ES-I3 (cell line): Measurements from ENCODE around the gene TUNAR.
A peak's percentile ranks its signal among the peaks of the same experiment; 100 is the strongest.

Experiments used
- H3K36me3 ChIP-seq: 2 replicates; pipeline ENCODE4 v1.6.1; 2013; ENCODE audit warnings: mild to moderate bottlenecking, low read length, control low read depth, moderate library complexity; ENCODE audit not compliant: insufficient read depth
- H3K4me1 ChIP-seq: 2 replicates; pipeline ENCODE4 v1.6.1; 2013; ENCODE audit warnings: mild to moderate bottlenecking, control low read depth, low read length; ENCODE audit not compliant: insufficient read depth
- H3K9ac ChIP-seq: 2 replicates; pipeline ENCODE4 v1.6.1; 2013; ENCODE audit warnings: low read depth, mild to moderate bottlenecking, low read length, moderate library complexity
- H3K9me3 ChIP-seq: 2 replicates; pipeline ENCODE4 v1.6.1; 2013; ENCODE audit warnings: mild to moderate bottlenecking, low read length, moderate library complexity; ENCODE audit not compliant: control insufficient read depth, insufficient read depth

TUNAR gene

DNA sequence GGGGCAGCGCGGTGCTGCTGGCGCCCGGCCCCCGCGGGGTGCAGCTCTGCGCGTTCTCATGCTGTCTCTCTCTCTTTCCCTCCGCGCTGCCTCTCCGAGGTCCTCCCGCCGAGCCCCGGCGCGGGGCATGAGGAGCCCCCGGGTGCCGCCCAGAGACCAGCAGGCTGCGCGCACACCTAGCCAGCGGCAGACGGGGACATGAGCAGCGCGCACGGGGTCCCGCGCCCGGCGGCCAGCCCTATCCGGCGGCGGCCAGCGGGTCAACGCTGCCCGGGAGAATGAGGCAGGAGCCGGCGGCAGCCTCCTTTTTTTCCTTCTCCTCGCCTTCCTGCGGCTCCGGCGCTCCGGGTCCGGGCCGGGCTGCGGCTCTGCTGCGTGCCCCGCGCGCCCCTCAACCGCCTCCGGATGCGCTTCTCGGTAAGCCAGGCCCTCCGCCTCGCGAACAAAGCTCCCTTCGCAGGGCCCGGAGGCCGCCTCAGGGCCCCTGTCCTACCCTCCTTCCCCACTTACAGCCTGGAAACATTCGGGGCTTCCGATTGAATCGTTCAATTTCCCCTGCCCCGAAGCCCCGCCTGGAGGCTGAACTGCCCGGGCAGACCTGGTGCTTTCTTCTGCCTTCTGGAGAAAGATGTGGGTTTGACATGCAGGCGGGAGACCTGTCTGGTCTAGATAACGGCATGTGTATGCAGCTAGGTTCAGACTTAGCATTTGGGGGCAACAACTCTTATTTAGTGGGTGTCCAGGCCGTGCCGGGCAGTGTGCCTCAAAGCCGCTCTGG is at the start of gene TUNAR:
TSS of gene TUNAR (plus strand) at position 72 of the 778 bp plus-strand sequence.
- Histone ChIP-seq H3K9ac (peak within 1 kb of the TSS; percentile 77), H3K9me3 (no peaks in the 10 kb centered on the region), H3K36me3 (0 out of 2 replicates have a peak, but pooled peaks cover 7% of the 10 kb centered on the region), H3K4me1 (peaks cover 18% of the 10 kb centered on the region)

DNA sequence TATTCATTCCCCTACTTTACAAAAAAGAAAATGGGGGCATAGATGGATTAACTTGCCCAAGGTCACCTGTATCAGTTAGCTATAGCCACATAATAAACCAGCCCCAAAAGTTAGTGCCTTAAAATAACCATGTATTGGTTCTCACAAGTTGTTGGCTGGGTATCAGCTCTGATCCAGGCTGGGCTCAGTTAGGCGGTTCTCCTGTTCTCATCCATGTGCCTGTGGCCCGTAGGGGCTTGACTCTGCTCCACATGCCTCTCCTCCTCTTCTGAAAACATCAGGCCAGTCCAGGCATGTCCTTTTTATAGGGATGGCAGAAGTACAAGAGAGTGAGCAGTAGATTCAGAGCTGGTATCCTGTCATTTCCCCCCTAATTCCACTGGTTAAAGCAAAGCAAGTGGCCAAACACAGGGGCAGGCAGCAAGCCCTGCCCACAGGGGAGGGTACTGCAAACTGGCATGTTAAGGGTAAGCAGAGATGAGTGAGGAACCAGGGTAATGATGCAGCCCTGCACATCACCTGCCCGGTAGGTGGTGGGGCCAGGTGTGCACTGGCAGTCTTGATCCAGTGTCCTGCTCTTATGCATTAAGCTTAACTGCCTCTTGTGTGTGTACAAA is 47.9 kb upstream of the TUNAR start:
- peaks cover 10% of the 10 kb centered on the region for H3K4me1 ChIP-seq

DNA sequence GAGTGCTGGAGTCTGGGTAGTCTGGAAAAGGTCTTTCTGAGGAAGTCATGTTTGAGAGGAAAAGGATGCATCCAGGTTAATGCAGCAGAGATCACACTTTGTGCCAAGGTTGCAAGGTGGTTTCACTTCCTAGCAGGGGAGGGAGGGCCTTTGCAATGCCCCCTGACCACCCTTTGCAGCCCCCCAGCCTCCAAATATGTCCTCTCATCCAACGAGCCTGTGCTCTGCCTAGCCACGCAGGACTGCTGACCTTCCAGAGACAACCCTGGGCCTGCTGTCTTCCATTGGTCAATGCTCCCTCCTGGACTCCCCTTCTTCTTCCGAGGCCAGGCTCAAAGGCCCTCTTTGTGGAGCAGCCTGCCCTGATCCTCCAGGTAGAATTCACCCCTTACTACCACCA is 47.3 kb upstream of the TUNAR start:
- Histone ChIP-seq H3K36me3 (no peaks in the 10 kb centered on the region), H3K4me1 (peaks cover 14% of the 10 kb centered on the region), H3K9me3 (no peaks in the 10 kb centered on the region), H3K9ac (no peak overlapping the region)

More for the DNA sequence above, 47.9 kb upstream of the TUNAR start:
- Histone ChIP-seq H3K36me3 (no peaks in the 10 kb centered on the region), H3K9ac (no peak overlapping the region), H3K9me3 (no peaks in the 10 kb centered on the region)

DNA sequence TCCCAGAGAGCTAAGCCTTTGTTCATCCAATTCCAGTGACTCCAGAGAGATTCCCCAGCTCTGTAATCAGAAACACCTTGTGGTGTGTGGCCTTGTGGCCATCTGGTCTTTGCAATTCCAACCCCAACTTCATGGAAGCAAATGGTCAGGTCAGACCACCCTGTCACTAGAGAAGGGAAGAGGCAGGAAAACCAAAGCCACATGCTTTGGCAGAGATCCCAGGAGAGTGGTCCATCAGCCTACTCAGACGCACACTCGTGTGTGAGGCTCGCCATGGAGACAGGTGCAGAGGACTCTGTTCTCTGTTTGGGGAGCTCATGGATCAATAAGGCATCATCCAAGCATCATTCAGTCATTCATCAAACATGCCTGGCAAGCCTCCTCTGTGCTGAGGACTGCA is 46.2 kb upstream of the TUNAR start:
- peaks cover 25% of the 10 kb centered on the region for H3K4me1 ChIP-seq
- H3K9me3 ChIP-seq, result no peaks in the 10 kb centered on the region
- no peaks in the 10 kb centered on the region for H3K36me3 ChIP-seq
- no peak overlapping the region for H3K9ac ChIP-seq

DNA sequence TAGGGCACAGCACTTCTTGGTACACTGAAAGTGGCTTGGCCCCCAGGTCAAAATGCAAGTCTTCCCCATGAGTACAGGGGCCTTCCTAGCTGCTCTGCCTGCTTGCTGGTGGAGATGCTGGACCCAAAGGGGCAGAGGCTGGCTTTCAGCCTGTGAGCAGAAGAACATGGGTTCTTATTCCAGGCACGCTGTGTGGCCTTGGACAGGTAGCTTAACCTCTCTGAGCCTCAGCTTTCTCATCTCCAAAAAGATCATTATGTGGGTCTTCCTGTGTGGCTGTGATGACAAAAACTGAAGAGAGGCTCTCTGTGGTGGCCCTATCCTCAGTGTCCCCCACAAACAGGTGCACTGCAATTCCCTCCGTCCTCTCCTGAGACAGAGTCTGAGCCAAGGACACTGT is 45.6 kb upstream of the TUNAR start:
- H3K4me1 ChIP-seq, result peaks cover 27% of the 10 kb centered on the region
- no peaks in the 10 kb centered on the region for H3K36me3 ChIP-seq
- H3K9me3 ChIP-seq, result no peaks in the 10 kb centered on the region; the same call in 1 of the 2 replicates
- no peak overlapping the region for H3K9ac ChIP-seq

DNA sequence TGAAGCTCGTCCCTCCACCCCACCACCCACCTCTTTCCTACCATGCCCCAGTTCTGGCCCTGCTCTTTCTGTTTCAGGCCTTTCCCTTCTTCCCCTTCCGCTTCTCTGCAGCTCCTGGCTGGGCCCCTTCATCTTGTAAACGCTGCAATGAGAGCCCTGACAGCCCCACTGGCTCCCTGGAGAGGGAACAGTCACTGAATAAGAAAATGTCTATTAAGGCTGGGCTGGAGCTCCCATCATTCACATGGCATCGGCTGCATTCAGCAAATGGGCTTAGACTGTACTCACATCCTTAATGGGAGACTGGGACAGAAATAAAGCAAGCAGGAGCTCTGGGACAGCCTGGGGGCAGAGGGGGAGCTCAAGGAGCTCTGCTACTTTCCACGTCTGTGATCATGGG is 45.2 kb upstream of the TUNAR start:
- peaks cover 27% of the 10 kb centered on the region for H3K4me1 ChIP-seq
- H3K9me3 ChIP-seq, result no peaks in the 10 kb centered on the region; the same call in 1 of the 2 replicates
- no peak overlapping the region for H3K9ac ChIP-seq
- H3K36me3 ChIP-seq, result no peaks in the 10 kb centered on the region

DNA sequence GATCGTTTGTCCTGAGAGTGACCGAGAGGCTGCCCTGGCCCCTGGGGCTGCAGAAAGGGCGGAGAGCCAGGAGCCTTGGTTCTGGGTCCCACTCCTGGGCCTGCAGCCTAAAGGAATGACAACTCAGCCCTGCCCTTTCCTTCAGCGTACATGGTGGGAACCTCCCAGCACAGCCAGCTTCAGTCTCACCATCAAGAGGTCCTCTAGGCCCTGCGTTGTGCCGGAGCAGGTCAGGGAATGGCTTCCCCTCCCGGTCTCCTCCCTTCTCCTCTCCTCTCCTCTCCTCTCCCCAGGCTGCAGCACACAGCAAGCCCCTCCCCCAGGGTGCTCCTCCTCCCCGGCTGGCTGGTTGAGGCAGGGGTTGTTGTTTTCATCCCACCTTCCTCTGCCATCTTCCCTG is 44.6 kb upstream of the TUNAR start:
- Histone ChIP-seq H3K9ac (no peak overlapping the region), H3K4me1 (peaks cover 27% of the 10 kb centered on the region), H3K36me3 (no peaks in the 10 kb centered on the region), H3K9me3 (no peaks in the 10 kb centered on the region; the same call in 1 of the 2 replicates)

DNA sequence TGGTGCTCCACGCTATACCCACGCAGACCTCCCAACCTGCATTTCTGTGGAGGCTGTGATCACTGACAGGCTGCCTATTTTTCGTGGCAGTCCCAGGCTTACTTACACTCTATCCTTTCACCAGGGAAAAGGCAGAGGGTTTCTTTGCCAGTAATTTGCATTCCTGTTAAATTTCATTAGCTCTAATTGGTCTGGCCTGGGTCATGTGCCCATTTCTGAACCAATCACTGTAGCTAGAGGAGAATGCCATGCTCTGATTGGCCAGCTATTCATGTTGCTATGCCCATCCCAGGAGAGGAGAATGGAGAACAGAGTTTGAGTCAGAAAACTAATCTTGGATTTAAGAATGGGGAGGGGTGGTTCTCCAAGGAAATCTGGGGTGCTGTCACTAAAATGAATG is 43.2 kb upstream of the TUNAR start:
- Histone ChIP-seq H3K4me1 (peaks cover 27% of the 10 kb centered on the region), H3K9ac (no peak overlapping the region), H3K9me3 (no peaks in the 10 kb centered on the region; the same call in 1 of the 2 replicates), H3K36me3 (no peaks in the 10 kb centered on the region)

DNA sequence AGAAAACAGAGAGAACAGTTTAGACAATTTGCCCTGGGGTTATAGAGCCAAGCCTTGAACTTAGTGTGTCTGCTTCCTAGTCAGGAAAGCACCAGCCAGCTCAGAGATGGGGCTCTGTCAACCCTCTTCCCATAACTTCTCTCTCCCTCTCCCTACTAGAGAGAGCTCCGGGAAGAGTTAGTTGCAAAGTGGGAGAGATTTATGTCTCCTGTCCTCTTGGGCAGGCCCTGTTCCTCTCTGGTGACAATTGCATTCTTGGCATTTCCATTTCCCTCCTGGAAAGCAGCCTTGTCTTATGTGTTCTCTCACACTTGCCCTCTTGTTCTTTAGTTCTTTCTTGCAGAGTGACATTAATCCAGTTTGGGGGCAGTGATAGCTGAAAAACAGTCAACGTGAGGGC is 42.1 kb upstream of the TUNAR start:
- Histone ChIP-seq H3K4me1 (peaks cover 27% of the 10 kb centered on the region), H3K9me3 (no peaks in the 10 kb centered on the region; the same call in 1 of the 2 replicates), H3K36me3 (no peaks in the 10 kb centered on the region), H3K9ac (no peak overlapping the region)

DNA sequence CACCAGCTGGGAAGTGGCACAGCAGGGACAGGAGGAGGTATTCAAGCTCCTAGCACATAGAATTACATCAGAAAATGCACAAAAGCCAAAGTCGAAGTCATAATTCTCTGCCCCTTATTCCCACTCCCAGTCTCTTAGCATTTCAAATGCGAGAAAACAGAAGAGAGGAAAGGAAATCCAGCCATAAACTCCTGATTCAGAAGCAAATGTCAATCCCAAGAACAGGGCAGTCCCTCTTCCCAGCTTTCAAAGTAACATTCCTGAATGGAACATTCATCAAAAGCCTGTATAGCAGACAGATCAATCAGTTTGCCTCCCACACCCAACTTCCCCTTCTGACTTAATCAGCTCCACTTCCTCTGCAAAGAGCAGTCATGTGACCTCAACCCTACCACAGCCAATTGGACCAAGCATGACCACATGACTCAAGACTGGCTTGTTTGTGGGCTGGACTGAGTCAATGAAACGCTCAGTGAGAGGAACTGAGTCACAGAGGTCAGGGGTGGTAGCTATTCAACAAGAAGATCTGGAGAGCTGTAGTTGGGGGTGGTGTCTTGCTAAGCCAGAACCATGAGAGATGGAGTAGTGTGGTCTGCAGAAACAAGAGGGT is 41.4 kb upstream of the TUNAR start:
- no peak overlapping the region for H3K9ac ChIP-seq
- H3K9me3 ChIP-seq, result no peaks in the 10 kb centered on the region; the same call in 1 of the 2 replicates
- H3K36me3 ChIP-seq, result no peaks in the 10 kb centered on the region
- peaks cover 27% of the 10 kb centered on the region for H3K4me1 ChIP-seq

DNA sequence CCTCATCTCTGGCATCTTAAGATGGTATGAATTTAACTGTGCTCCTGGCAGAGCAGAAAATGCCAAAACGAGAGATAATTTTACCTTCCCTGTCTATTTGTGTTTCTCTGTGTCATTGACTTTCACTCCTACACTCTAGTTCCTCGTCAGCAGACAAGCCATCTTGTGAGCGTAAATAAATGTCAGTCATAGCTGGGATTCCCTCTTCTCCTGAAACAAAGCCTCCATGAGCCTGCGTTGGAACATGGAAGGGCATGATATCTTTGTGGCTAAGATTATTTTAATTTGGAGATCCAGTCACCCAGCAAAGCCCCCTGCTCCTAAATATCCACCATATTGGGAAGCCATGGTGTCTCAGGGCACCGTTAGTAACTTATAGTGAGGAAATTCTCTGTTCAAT is 37.8 kb upstream of the TUNAR start:
- no peaks in the 10 kb centered on the region; the same call in 1 of the 2 replicates for H3K9me3 ChIP-seq
- no peaks in the 10 kb centered on the region for H3K36me3 ChIP-seq
- H3K4me1 ChIP-seq, result peaks cover 17% of the 10 kb centered on the region
- H3K9ac ChIP-seq, result no peak overlapping the region

DNA sequence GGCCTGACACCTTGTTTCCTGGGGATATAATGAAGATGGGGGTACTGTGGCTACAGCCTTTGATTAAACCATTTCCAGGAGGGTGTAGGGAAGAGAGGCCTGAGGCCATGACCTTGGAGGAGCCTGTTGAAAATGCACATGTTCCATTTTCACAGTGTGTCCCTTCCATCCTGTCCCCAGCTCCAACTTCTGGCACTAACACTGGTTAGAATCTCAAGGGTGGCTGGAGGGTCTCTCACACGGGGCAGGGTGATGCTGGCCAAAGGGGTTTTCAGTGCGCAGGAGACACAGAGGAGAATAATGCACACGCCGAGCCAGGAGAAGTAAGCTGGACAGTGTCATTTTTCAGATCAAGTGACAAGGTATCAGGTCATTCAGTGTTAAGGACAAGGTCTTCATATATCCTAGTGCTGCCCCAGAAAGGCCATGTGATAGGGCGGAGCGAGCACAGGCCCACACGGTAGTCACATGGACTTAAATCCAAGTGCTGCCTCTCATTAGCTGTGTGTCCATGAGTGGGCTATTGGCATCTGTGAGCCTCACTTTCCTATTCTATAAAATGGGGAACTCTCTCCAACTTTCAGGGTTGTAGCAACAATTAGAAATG is 36.4 kb upstream of the TUNAR start:
- Histone ChIP-seq H3K9ac (no peak overlapping the region), H3K4me1 (peaks cover 5% of the 10 kb centered on the region; the same call in 1 of the 2 replicates), H3K36me3 (no peaks in the 10 kb centered on the region), H3K9me3 (no peaks in the 10 kb centered on the region; the same call in 1 of the 2 replicates)

DNA sequence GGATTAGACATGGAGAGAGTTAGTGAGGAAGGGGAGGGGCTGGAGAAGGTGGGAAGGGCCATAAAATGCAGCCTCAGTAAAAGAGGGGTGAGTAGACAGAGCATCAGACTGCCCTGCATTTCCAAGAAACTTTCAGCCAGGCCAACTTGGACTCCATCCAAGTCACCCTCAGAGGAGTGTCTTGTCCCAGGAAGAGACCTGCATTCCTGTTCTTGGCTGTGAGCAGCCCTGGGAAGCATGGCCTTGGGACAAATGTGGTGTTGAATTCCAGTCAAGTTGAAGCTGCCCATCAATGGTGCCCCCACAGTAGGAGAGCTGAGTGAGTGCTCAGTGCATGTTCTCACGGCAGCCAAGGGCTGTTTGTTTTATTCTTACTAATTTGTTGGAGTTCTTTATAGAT is 35.0 kb upstream of the TUNAR start:
- no peaks in the 10 kb centered on the region for H3K4me1 ChIP-seq
- no peaks in the 10 kb centered on the region for H3K9me3 ChIP-seq
- H3K36me3 ChIP-seq, result no peaks in the 10 kb centered on the region
- no peak overlapping the region for H3K9ac ChIP-seq

DNA sequence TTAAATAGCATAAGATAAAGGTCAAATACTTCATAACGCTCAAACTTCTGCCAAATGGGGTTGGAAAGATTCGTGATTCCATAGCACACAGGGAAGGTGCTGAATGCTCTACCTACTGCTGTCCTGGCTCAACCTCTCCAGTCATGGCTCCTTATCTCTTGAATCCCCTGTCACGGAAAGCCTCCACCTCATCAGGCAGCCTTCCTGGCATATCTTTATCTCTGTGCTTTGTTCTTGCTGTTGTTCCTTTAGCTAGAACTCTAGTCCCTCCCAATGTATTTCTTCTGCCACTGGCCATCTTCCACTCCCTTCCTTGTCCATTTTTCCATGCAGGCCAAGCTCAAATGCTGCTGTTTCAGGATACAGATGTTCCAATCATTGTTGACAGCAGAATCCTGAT is 26.9 kb upstream of the TUNAR start:
- H3K9me3 ChIP-seq, result no peaks in the 10 kb centered on the region
- peaks cover 9% of the 10 kb centered on the region for H3K4me1 ChIP-seq
- H3K36me3 ChIP-seq, result no peaks in the 10 kb centered on the region
- H3K9ac ChIP-seq, result no peak overlapping the region
